Measurements from ENCODE around the gene DDAH2. TPM values are rescaled to one million over a fixed set of nuclear protein-coding genes. Genes with fewer than 3 reads are reported as not detected.

The DDAH2 gene
- total RNA-seq, 1 donor from 2014 or later, result 72.4 TPM

DNA sequence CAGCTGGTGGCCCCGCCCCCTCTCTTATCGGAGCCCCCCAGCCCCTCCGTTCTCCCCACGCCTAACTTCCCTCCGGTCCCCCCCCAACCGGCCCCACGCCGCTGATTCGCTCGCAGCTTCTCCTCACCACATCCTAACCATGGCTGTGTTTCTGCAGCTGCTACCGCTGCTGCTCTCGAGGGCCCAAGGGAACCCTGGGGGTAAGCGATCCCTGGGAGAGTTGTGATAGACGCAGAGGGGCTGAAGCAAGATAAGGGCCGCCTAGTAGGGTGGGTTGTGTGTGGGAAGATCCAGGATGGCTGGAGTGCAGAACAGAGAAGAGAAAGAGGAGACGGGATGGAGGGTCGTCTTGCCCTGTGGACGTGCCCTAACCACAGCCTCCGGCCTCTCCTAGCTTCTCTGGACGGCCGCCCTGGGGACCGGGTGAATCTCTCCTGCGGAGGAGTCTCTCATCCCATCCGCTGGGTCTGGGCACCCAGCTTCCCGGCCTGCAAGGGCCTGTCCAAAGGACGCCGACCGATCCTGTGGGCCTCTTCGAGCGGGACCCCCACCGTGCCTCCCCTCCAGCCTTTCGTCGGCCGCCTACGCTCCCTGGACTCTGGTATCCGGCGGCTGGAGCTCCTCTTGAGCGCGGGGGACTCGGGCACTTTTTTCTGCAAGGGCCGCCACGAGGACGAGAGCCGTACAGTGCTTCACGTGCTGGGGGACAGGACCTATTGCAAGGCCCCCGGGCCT, 5.7 kb downstream of the DDAH2 start, which contains the start of gene MPIG6B:
TSS of gene MPIG6B (plus strand) at position 129 of the 735 bp plus-strand sequence. CDS start at position 140, 11 bp downstream.
- TF ChIP-seq, protein P1, sequence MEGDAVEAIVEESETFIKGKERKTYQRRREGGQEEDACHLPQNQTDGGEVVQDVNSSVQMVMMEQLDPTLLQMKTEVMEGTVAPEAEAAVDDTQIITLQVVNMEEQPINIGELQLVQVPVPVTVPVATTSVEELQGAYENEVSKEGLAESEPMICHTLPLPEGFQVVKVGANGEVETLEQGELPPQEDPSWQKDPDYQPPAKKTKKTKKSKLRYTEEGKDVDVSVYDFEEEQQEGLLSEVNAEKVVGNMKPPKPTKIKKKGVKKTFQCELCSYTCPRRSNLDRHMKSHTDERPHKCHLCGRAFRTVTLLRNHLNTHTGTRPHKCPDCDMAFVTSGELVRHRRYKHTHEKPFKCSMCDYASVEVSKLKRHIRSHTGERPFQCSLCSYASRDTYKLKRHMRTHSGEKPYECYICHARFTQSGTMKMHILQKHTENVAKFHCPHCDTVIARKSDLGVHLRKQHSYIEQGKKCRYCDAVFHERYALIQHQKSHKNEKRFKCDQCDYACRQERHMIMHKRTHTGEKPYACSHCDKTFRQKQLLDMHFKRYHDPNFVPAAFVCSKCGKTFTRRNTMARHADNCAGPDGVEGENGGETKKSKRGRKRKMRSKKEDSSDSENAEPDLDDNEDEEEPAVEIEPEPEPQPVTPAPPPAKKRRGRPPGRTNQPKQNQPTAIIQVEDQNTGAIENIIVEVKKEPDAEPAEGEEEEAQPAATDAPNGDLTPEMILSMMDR (IDR thresholded peaks at IDR 0.05; ENCODE audit: insufficient read depth, low read depth, low read length), result no peak
- TF ChIP-seq EZH2 (IDR thresholded peaks at IDR 0.05; ENCODE audit: insufficient read depth, low read length), result no peak
- no peak for DNase-seq (ENCODE audit: low read depth)
- H4K20me1 ChIP-seq (ENCODE audit: insufficient read depth, low read length), result peaks cover 12% of the 10 kb centered on the region
- Mint-ChIP-seq H3K36me3 (ENCODE audit: low read depth, unreplicated experiment) (peaks cover 21% of the 10 kb centered on the region), H3K27ac (ENCODE audit: unreplicated experiment) (no peak within 1 kb of the TSS), H3K9me3 (ENCODE audit: unreplicated experiment) (peaks cover 7% of the 10 kb centered on the region), H3K4me1 (ENCODE audit: low read depth, unreplicated experiment) (peaks cover 4% of the 10 kb centered on the region), H3K4me3 (ENCODE audit: unreplicated experiment) (no peak within 1 kb of the TSS), H3K27me3 (ENCODE audit: low read depth, unreplicated experiment) (peaks cover 19% of the 10 kb centered on the region)
- H3K9me3 ChIP-seq (ENCODE audit: insufficient read depth, low read depth, low read length), result no peaks in the 10 kb centered on the region
- no peak within 1 kb of the TSS for H3K9ac ChIP-seq (ENCODE audit: low read length)
- H3K4me1 ChIP-seq (ENCODE audit: insufficient read depth, low read length), result peaks cover 1% of the 10 kb centered on the region
- peaks cover 7% of the 10 kb centered on the region for H3K36me3 ChIP-seq (ENCODE audit: insufficient read depth, low read length)
- H3K27ac ChIP-seq (ENCODE audit: low read depth, low read length), result no peak within 1 kb of the TSS
- no peak within 1 kb of the TSS for H3K4me3 ChIP-seq (ENCODE audit: insufficient read depth, low read depth, low read length)
- H3K4me2 ChIP-seq (ENCODE audit: low read length), result no peak within 1 kb of the TSS
- peaks cover under 1% of the 10 kb centered on the region for H3K79me2 ChIP-seq (ENCODE audit: insufficient read depth, low read length)
- no peak for FAIRE-seq
- H3K27me3 ChIP-seq (ENCODE audit: insufficient read depth, low read length), result no peaks in the 10 kb centered on the region
- no peak within 1 kb of the TSS for H2AFZ ChIP-seq (ENCODE audit: low read depth, low read length)

DNA sequence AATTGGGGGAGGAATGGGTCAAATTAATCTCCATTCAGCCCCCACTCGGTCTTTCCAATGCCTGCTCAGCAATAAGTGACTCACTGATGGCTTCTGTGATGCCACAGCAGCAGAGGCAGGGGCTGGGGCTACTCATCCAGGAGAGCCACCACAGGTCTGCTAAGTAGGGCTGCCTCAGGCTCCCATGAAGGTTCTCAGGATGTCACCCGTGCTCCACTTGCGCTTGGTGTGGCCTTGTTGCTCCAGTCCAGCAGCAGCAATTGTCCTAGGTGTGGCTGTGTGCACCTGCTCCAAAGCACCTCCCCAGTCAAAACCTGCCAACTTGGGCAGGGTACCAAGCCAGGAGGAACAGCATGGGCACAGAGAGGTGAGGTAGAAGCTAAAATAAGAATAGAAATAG, 6.9 kb downstream of the DDAH2 start:
- Histone ChIP-seq H3K4me3 (ENCODE audit: insufficient read depth, low read depth, low read length) (no peak overlapping the region), H3K27ac (ENCODE audit: low read depth, low read length) (no peak overlapping the region), H3K4me1 (ENCODE audit: insufficient read depth, low read length) (no peaks in the 10 kb centered on the region), H4K20me1 (ENCODE audit: insufficient read depth, low read length) (peaks cover under 1% of the 10 kb centered on the region), H3K9ac (ENCODE audit: low read length) (no peak overlapping the region), H3K79me2 (ENCODE audit: insufficient read depth, low read length) (no peaks in the 10 kb centered on the region), H2AFZ (ENCODE audit: low read depth, low read length) (no peak overlapping the region), H3K27me3 (ENCODE audit: insufficient read depth, low read length) (no peaks in the 10 kb centered on the region), H3K36me3 (ENCODE audit: insufficient read depth, low read length) (peaks cover 7% of the 10 kb centered on the region), H3K4me2 (ENCODE audit: low read length) (no peak overlapping the region), H3K9me3 (ENCODE audit: insufficient read depth, low read depth, low read length) (no peaks in the 10 kb centered on the region)
- H3K4me1 Mint-ChIP-seq (ENCODE audit: low read depth, unreplicated experiment), result peaks cover 4% of the 10 kb centered on the region
- FAIRE-seq (no peak), DNase-seq (ENCODE audit: low read depth) (no peak)
- peaks cover 19% of the 10 kb centered on the region for H3K27me3 Mint-ChIP-seq (ENCODE audit: low read depth, unreplicated experiment)
- H3K27ac Mint-ChIP-seq (ENCODE audit: unreplicated experiment), result no peak overlapping the region
- TF ChIP-seq, protein P1 (IDR thresholded peaks at IDR 0.05; ENCODE audit: insufficient read depth, low read depth, low read length), result no peak
- no peak for TF ChIP-seq EZH2 (IDR thresholded peaks at IDR 0.05; ENCODE audit: insufficient read depth, low read length)
- no peak overlapping the region for H3K4me3 Mint-ChIP-seq (ENCODE audit: unreplicated experiment)
- peaks cover 7% of the 10 kb centered on the region for H3K9me3 Mint-ChIP-seq (ENCODE audit: unreplicated experiment)
- H3K36me3 Mint-ChIP-seq (ENCODE audit: low read depth, unreplicated experiment), result peaks cover 21% of the 10 kb centered on the region
